Stomach (tissue), 9 donors: Measurements from ENCODE around the gene ERCC5. TPM values are rescaled to one million over a fixed set of nuclear protein-coding genes. Genes with fewer than 3 reads are reported as not detected.

Experiments used
- DNase-seq, 2 donors: peaks; one replicate each; pipeline versions ENCODE4 v3.0.0 to v3.0.0-alpha.2; 2013 to 2019
- H3K27ac ChIP-seq, 5 donors: fragments of 200-600 bp in 4 of 5; sonication (generic) in 4 of 5; one replicate each; pipeline ENCODE4 v1.5.1; 2013 to 2019; ENCODE audit warnings: mild to moderate bottlenecking in 1 of 5, moderate library complexity in 1 of 5
- H3K27me3 ChIP-seq, 3 donors: fragments of 200-600 bp; sonication (generic); one replicate each; pipeline ENCODE4 v1.5.1; 2017 to 2019; ENCODE audit warnings: mixed run types in 1 of 3
- H3K36me3 ChIP-seq, 4 donors: fragments of 200-600 bp; sonication (generic); 1 replicate in 3 of 4; 2 replicates in 1 of 4; pipeline ENCODE4 v1.5.1; 2016 to 2019
- H3K4me1 ChIP-seq, 4 donors: fragments of 200-600 bp; sonication (generic); one replicate each; pipeline ENCODE4 v1.5.1; 2016 to 2019
- H3K4me3 ChIP-seq, 4 donors: fragments of 200-600 bp; sonication (generic) in 3 of 4; one replicate each; pipeline ENCODE4 v1.5.1; 2016 to 2019; ENCODE audit warnings: mild to moderate bottlenecking in 1 of 4
- H3K9me3 ChIP-seq, 4 donors: fragments of 200-600 bp; sonication (generic); one replicate each; pipeline ENCODE4 v1.5.1; 2016 to 2019
- CTCF ChIP-seq, 7 experiments: fragments of 450-650 bp in 4 of 7; fragments of 200-600 bp in 3 of 7; sonication (generic) in 3 of 7; IDR thresholded peaks; one replicate each; pipeline ENCODE4 v1.5.1; 2016 to 2019; ENCODE audit warnings: antibody characterized with exemption in 7 of 7, control low read depth in 2 of 7, mild to moderate bottlenecking in 1 of 7
- EP300 ChIP-seq: sonication (generic); formaldehyde crosslinking; IDR thresholded peaks from one replicate; pipeline ENCODE4 v1.6.1; 2017; ENCODE audit warnings: antibody characterized with exemption
- POLR2A ChIP-seq, 4 donors: fragments of 450-650 bp; IDR thresholded peaks; one replicate each; pipeline ENCODE4 v1.6.1; 2016; ENCODE audit warnings: antibody characterized with exemption in 4 of 4, control low read depth in 2 of 4, mild to moderate bottlenecking in 1 of 4, moderate library complexity in 1 of 4
- POLR2AphosphoS5 ChIP-seq, 3 donors: sonication (generic); formaldehyde crosslinking; IDR thresholded peaks; one replicate each; pipeline ENCODE4 v1.6.1; 2016; ENCODE audit warnings: antibody characterized with exemption in 3 of 3
- WGBS, 5 donors: extraction: QIAGEN DNeasy Blood & Tissue Kit in 3 of 5; methylation state at CpG; one replicate each; pipeline versions ENCODE4 v1.1.5 to v1.1.7; 2013 to 2018; 5-methylcytosine and 5-hydroxymethylcytosine counted together
- intact Hi-C: fragments of 100-400 bp; cut with DNase I; formaldehyde crosslinking; loops from one replicate; pipeline ENCODE4 v1.15.1; 2023; ENCODE audit warnings: low total_unique reads
- polyA plus RNA-seq, 3 donors: library from polyadenylated mRNA; stranded (reverse); fragments of 200-250 nt; gene quantifications; one replicate each; pipeline ENCODE4 v1.2.3, GENCODE V29; 2013
- total RNA-seq, 5 donors: library from RNA; depleted of rRNA; stranded (reverse); fragments of >200 nt; gene quantifications; one replicate each; pipeline versions ENCODE4 v1.1.0 to v1.2.3, GENCODE V29; 2014 to 2016
- donor health status: healthy with polysubstance abuse.
- donor health status: Bipolar disorder and iron deficiency.
- donor health status: healthy.

Gene ERCC5
- total and polyA plus RNA-seq, 8 donors = 36.7 to 348 (median 56.3) TPM

GRCh38 chr13:102922184-102922583 lies 76.4 kb downstream of the ERCC5 start:
- no peak for DNase-seq
- no peaks in the 10 kb centered on the region for H3K9me3 ChIP-seq
- TF ChIP-seq POLR2A (IDR thresholded peaks at IDR 0.05) = no peak
- no peak for TF ChIP-seq EP300
- no peak for TF ChIP-seq POLR2AphosphoS5 (IDR thresholded peaks at IDR 0.05)
- no peak for TF ChIP-seq CTCF (IDR thresholded peaks at IDR 0.05)
- intact Hi-C loops = no loop called here
- H3K36me3 ChIP-seq = no peaks in the 10 kb centered on the region
- H3K4me1 ChIP-seq = no peaks in the 10 kb centered on the region
- no peak overlapping the region for H3K4me3 ChIP-seq
- H3K27me3 ChIP-seq = no peaks in the 10 kb centered on the region
- no peak overlapping the region for H3K27ac ChIP-seq
- 77 to 93% (median 89%) methylated on average over 5 of the region's 5 CpGs for WGBS, 5 donors

Other genes starting within 250 kb of the ERCC5 start
- gene TPP2, start 249.0 kb upstream of the ERCC5 start, total RNA-seq = 100 to 1,000 TPM in 1 of 5 donors, 10 to 100 TPM in 4; 10.5 to 103 (median 45.1) TPM
- gene TPP2, start 249.0 kb upstream of the ERCC5 start, polyA plus RNA-seq = 10 to 100 TPM; 10.1 to 15.8 (median 11.3) TPM
- not detected for gene METTL21C, start 151.0 kb upstream of the ERCC5 start, total RNA-seq
- gene METTL21C, start 151.0 kb upstream of the ERCC5 start, polyA plus RNA-seq = not detected
- gene TEX30, start 72.2 kb upstream of the ERCC5 start, total RNA-seq = 10 to 100 TPM in 3 of 5 donors, 1 to 10 TPM in 1, not detected in 1; 8.9 to 50.7 (median 11.9) TPM
- 10 to 100 TPM in 2 of 3 donors, 1 to 10 TPM in 1; 8.6 to 12.2 (median 10.4) TPM for gene TEX30, start 72.2 kb upstream of the ERCC5 start, polyA plus RNA-seq
- gene POGLUT2, start 47.1 kb upstream of the ERCC5 start, total RNA-seq = 10 to 100 TPM in 2 of 5 donors, 1 to 10 TPM in 1, under 1 TPM in 1, not detected in 1; 0.58 to 48.2 (median 7.6) TPM
- 1 to 10 TPM; 1.6 to 2.2 (median 1.7) TPM for gene POGLUT2, start 47.1 kb upstream of the ERCC5 start, polyA plus RNA-seq
- 10 to 100 TPM in 4 of 5 donors, 1 to 10 TPM in 1; 2.6 to 82.9 (median 23.6) TPM for gene BIVM, start 46.9 kb upstream of the ERCC5 start, total RNA-seq
- gene BIVM, start 46.9 kb upstream of the ERCC5 start, polyA plus RNA-seq = 10 to 100 TPM in 1 of 3 donors, 1 to 10 TPM in 2; 8.3 to 16.3 (median 8.8) TPM
- not detected for gene SLC10A2, start 220.4 kb downstream of the ERCC5 start, total RNA-seq
- gene SLC10A2, start 220.4 kb downstream of the ERCC5 start, polyA plus RNA-seq = not detected